OCI-LY7 (cell line): Measurements from ENCODE around the gene LTA4H.

Experiments
- EZH2phosphoT487 ChIP-seq: fragments of 200-600 bp; sonication (generic); IDR thresholded peaks from 2 replicates; pipeline ENCODE4 v1.6.1; 2018; ENCODE audit warnings: low read depth, borderline replicate concordance, mild to moderate bottlenecking, mixed run types, antibody characterized with exemption, low read length, moderate library complexity, mixed read lengths
- TF ChIP-seq, protein P1 (sequence below): fragments of 200-600 bp; sonication (generic); conservative IDR thresholded peaks from 2 replicates; pipeline ENCODE4 v1.5.1; 2014; ENCODE audit warnings: mild to moderate bottlenecking, antibody characterized with exemption, low read length, moderate library complexity, mixed read lengths

DNA sequence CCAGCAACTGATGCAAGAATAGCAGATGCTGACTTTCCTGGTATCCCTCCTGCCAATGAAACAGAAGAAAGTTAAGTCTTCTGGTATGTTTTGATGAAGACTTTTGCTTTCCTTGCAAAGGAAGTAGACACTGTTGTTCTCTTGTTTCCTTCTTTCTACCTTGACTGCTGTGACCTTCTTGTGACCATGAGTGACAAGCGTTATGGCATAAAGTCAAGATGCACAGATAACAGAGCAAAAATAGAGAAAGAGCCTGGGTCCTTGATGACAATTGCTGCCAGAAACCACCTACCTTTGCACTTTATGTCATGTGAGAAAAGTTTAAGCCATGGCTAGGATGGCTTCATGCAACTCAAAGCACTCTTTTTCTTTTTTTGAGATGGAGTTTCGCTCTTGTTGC lies 49.2 kb upstream of the LTA4H start:
- TF ChIP-seq, protein P1, sequence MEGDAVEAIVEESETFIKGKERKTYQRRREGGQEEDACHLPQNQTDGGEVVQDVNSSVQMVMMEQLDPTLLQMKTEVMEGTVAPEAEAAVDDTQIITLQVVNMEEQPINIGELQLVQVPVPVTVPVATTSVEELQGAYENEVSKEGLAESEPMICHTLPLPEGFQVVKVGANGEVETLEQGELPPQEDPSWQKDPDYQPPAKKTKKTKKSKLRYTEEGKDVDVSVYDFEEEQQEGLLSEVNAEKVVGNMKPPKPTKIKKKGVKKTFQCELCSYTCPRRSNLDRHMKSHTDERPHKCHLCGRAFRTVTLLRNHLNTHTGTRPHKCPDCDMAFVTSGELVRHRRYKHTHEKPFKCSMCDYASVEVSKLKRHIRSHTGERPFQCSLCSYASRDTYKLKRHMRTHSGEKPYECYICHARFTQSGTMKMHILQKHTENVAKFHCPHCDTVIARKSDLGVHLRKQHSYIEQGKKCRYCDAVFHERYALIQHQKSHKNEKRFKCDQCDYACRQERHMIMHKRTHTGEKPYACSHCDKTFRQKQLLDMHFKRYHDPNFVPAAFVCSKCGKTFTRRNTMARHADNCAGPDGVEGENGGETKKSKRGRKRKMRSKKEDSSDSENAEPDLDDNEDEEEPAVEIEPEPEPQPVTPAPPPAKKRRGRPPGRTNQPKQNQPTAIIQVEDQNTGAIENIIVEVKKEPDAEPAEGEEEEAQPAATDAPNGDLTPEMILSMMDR: no peak
- no peak for TF ChIP-seq EZH2phosphoT487
